ENCODE results near the gene OMA1.
A peak's percentile ranks its signal among the peaks of the same experiment; 100 is the strongest.
"Not testable (repeated sequence)": the region's sequence is repeated elsewhere in the genome, so short reads cannot be mapped to it uniquely, and the experiment has no call there.

OMA1 gene

DNA sequence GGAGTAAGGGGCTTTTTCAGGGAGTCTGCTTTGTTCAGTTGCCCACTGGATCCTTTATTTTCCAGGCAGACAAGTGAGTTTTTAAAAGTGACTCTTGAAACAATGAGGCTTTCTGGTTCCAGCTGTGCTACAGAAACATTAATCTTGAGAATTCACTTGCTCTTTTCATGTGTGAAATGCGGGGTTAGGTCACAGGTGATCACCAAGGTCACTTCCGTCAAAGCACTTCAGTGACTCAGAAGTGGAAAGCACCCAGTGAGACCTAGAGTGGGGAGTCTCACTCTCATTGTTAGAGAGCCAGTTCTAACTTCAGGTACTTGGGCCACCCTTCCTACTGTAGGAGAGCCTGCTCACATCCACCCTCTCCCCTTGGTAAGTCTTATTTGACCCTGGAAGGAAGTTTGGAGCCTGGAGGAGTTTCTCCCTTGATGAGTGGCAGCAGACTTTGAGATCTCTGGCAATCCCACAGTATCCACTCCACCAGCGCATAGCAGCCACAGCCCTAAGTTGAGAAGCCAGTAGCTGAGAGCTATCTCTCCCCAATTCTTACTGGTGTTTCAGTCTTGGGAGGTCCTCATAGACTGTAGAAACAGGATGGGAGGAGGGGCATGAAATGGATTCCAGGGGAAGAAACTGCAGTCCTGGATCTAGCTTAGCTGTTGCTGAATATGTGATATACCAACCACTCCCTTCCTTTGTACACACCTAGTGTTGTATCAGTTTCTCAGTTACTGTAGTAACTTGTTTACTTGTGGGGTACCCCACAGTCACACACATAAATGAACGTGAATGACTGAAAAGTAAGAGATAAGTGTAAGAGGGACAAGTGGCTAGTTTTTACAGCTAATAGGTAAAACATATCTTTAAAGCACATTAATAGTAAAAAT, 27.4 kb upstream of the OMA1 start:
- no peak for DNase-seq (ENCODE audit: low read depth)

- no peak for DNase-seq (ENCODE audit: low read depth)
Measured at GRCh38 chr1:58573138-58573537, 26.6 kb upstream of the OMA1 start.

GRCh38 chr1:58572690-58573089, 26.2 kb upstream of the OMA1 start:
- DNase-seq (ENCODE audit: low read depth) = no peak

DNA sequence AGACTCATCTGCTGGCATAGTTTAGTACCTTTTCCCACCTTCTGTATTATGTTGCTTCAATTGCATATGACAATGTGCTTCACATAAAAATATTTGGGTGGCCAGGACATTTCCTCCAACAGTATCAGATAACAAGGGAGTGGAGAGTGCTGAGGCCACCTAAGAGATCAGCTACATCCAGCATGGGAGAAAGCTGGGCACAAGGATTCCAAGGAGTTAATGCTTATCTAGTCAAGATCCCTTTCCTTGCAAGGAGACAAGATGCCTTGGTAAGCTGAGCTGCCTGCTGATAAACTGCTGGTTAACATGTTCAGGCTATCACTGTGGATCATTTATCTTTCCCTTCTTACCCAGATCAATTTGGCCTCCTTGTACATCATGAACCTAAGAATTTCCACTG, 25.1 kb upstream of the OMA1 start:
- DNase-seq (ENCODE audit: low read depth) = no peak

DNA sequence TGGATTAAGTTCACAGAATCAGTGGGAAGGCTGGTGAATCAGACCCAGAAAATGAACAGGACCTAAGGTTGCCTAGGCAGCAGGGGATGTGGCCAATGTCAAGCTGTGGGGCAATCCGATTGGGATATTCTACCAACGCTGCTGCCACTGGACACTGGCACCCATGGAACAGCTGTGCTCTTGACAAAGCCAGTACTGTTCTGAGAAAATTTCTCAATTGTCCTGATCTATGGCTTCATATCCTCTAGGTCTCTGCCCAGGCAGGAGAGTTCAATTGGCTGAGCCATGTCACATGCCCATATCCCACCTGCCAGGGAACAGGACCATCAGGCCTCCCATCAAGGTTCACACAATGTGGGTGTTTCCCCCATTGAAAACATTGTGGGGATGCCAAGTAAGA, 24.3 kb upstream of the OMA1 start:
- no peak for DNase-seq (ENCODE audit: low read depth)

DNA sequence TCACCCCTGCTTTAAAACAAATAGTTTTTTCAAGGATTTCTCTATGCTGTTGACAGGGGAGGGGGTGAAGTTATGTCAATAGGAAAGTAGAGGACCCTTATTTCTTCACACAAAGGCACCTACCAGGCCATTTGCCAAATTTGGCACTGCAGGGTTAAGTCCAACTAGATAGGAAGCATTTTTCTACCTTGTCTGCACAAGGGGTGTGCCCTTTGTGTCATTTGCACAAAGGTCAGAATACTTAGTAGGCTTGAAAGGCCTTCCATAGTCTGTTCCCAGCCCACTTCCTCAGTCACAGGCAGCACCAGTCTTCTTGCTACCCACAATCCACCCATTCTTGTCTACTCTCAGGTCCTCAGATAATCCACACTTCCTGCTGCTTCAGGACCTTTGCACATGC, 23.6 kb upstream of the OMA1 start:
- DNase-seq (ENCODE audit: low read depth) = no peak

- DNase-seq (ENCODE audit: low read depth) = no peak
Measured at GRCh38 chr1:58568911-58569310, 22.4 kb upstream of the OMA1 start.

- no peak for DNase-seq (ENCODE audit: low read depth)
Measured at GRCh38 chr1:58568271-58568860, 21.8 kb upstream of the OMA1 start.

GRCh38 chr1:58566339-58566738, 19.8 kb upstream of the OMA1 start:
- DNase-seq (ENCODE audit: low read depth) = no peak

DNA sequence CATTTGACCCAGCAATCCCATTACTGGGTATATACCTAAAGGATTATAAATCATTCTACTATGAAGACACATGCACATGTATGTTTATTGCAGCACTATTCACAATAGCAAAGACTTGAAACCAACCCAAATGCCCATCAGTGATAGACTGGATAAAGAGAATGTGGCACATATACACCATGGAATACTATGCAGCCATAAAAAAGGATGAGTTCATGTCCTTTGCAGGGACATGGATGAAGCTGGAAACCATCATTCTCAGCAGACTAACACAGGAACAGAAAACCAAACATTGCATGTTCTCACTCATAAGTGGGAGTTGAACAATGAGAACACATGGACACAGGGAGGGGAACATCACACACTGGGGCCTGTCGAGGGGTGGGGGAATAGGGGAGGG, 17.2 kb upstream of the OMA1 start:
- DNase-seq (ENCODE audit: low read depth) = not testable (repeated sequence)

GRCh38 chr1:58561633-58562032, 15.1 kb upstream of the OMA1 start:
- no peak for DNase-seq (ENCODE audit: low read depth)

DNA sequence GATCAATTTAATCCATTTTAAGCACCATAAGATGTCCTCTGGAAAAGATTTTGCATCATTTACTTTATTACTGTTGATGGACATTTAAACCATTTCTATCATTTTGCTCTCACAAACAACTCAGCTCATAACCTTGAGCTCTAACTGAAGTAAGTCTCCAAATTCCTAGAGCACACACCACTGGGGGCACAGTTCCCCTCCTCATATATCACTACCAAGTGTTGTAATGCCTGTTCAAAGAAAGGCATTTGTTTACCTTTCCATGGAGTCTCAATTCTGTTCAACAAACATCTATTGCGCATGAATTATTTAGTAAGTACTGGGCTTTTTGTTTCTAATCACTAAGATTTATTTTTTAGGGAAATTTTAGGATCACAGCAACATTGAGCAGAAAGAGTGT, 8.9 kb upstream of the OMA1 start:
- DNase-seq (ENCODE audit: low read depth) = no peak

DNA sequence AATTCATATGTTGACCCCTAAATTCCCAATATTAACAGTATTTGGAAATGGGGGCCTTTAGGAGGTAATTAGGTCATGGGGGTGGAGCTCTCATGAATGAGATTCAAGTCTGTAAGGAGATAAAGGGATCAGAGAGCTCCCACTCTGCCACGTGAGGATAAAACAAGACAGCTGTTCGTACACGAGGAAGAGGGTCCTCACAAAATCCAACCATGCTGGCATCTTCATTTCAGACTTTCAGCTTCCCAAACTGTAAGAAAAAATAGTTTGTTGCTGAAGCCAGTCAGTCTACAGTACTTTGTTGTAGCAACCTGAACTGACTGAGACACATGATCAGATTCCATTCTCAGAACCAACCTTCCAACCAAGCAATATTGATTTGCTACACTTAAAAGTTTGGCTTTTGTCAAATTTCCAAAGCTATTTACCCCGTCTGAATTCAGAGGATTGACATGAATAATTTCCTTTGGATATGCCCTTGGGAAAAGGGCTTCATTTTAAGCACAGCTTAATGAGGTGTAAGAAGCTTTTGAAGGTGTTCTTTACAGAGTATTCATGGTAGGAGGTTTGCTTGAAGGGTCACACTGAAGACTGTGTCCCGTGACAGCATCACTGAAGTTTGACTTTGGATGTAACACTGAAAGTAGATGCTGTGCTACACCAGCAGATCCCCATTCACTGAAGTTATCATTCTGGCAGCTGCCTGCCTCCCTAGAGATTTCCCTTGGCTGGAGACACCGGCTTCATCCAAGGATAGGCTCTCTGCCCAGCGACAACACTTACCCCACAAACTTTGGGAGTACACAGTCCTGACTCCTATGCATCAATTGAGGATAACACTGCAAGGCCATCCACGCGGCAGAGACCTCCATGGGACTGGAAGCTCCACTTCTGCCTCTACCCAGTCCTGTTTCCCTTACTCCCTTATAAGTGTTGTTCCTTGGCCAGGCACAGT, 4.9 kb upstream of the OMA1 start:
- DNase-seq (ENCODE audit: low read depth) = no peak

DNA sequence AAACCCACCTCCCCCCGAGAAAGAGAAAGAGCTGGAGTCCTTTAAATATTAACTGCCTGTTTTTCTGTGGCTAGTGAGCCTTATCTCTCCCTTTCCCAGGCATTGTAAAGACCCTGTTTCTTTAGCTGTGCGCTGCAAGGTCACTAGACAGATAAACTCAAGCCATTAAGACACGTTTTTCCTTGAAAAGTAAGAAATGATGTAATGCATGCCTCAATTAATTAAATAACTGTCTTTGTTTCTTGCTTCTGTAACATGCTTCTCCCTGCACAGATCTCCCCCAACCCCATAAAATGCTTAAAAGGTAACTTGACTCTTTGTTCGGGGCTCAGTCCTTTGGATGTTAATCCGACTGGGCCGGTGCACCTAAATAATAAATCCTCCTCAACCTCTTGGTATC, 2.8 kb upstream of the OMA1 start:
- DNase-seq (ENCODE audit: low read depth) = not testable (repeated sequence)

- DNase-seq (ENCODE audit: low read depth) = no peak
Measured at GRCh38 chr1:58548371-58548770, 1.8 kb upstream of the OMA1 start.

GRCh38 chr1:58545591-58546519, 671 bp downstream of the OMA1 start:
- DNase-seq (ENCODE audit: low read depth) = peak; percentile 59

DNA sequence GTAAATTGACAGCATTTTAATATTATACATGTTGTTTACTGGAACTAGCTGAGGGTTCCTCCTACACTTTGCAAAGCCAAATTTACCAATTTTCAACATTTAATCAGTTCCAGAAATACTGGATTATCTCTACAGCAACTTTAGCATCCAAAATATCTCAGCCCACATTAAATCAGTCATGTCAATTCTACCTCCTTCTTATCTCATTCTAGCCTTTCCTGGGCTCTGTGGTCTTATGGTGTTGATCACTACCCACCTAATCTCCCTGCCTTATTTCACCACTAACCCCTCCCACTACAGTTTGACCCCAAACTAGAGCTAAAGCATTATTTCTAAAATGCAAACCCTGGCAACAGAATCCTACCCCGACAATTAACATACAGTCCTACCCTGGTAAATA, 3.3 kb downstream of the OMA1 start:
- DNase-seq (ENCODE audit: low read depth) = no peak

DNA sequence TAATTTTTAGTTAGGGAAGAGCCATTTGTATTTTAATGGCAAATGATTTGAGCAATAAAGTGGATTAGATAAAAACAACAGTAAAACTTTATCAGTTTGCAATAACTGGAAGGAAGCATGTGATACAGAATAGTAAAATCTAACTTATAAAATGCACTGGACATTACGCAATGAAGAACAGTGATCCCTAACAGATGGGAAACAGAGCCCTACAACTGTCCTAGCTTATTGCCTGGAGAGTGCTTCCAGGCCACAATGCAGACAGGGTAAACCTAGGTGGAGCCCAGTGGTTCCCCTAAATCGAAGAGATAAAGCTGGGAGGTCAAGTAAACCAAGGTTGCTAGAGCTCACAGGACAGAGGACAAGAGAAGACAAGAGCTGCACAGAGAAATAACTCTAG, 7.0 kb downstream of the OMA1 start:
- no peak for DNase-seq (ENCODE audit: low read depth)

DNA sequence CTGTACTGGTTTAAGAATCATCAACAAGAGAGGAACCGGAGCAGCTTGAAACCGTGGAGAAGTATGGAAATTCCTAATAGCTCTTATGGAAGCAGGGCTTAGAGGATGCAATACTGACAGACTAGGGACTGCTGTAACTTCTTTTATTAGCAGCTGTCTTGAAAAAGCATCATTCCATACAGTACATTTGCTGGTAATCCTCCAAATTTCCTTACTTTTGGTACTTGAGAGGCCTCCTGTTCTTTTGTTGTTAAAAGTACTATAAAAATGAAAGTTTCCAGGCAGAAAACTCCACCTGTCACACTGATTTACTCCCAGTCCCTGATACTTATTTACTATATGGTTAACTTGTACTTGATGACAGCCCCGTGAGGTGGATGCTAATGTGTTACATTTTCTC, 7.7 kb downstream of the OMA1 start:
- no peak for DNase-seq (ENCODE audit: low read depth)

- not testable (repeated sequence) for DNase-seq (ENCODE audit: low read depth)
Measured at GRCh38 chr1:58531842-58532241, 14.7 kb downstream of the OMA1 start.

- DNase-seq (ENCODE audit: low read depth) = no peak
Measured at GRCh38 chr1:58529284-58529683, 17.2 kb downstream of the OMA1 start.

GRCh38 chr1:58528518-58528917, 18.0 kb downstream of the OMA1 start:
- no peak for DNase-seq (ENCODE audit: low read depth)

Data from activated T-helper 9 cell treated with anti-CD3 and anti-CD28 coated beads, Interleukin-2, amount 50 U/mL, for 16 hours (primary cell).